Keratinocyte (primary cell): Measurements from ENCODE around the gene HMGN5. TPM values are rescaled to one million over a fixed set of nuclear protein-coding genes. Genes with fewer than 3 reads are reported as not detected.

Experiments used
- DNase-seq: peaks from one replicate; pipeline ENCODE4 v3.0.0-alpha.2; 2011; ENCODE audit warnings: low read depth, missing footprints, low spot score
- FAIRE-seq: peaks from 2 replicates; lab custom pipeline; 2011; peaks lifted over from hg19 to GRCh38; lab: Jason Lieb, UNC
- H2AFZ ChIP-seq: 2 replicates; pipeline ENCODE4 v1.6.0; 2012; ENCODE audit warnings: low read length, control low read depth, inconsistent platforms; ENCODE audit not compliant: control insufficient read depth
- H3K27ac ChIP-seq: 2 replicates; pipeline ENCODE4 v1.5.1; 2011; ENCODE audit warnings: low read length; ENCODE audit not compliant: control insufficient read depth, insufficient read depth
- H3K27me3 ChIP-seq: 3 replicates; pipeline ENCODE4 v1.6.0; 2011; ENCODE audit warnings: low read length; ENCODE audit not compliant: control insufficient read depth, insufficient read depth; ENCODE audit errors: extremely low read depth
- H3K36me3 ChIP-seq, 2 experiments: 2 replicates in 1 of 2; 3 replicates in 1 of 2; pipeline ENCODE4 v1.5.1; 2011; ENCODE audit warnings: low read length in 2 of 2, mild to moderate bottlenecking in 1 of 2; ENCODE audit not compliant: control insufficient read depth in 2 of 2, insufficient read depth in 2 of 2; ENCODE audit errors: extremely low read depth in 1 of 2
- H3K4me1 ChIP-seq: 3 replicates; pipeline ENCODE4 v1.5.1; 2011; ENCODE audit warnings: low read length; ENCODE audit not compliant: control insufficient read depth, insufficient read depth; ENCODE audit errors: extremely low read depth
- H3K4me2 ChIP-seq: 3 replicates; pipeline ENCODE4 v1.6.0; 2011; ENCODE audit warnings: low read depth, low read length; ENCODE audit not compliant: control insufficient read depth, insufficient read depth; ENCODE audit errors: extremely low read depth
- H3K4me3 ChIP-seq, 3 experiments: fragments of 200-600 bp in 1 of 3; sonication (generic) in 1 of 3; 2 replicates in 2 of 3; 3 replicates in 1 of 3; pipeline ENCODE4 v1.5.1; 2011 to 2016; ENCODE audit warnings: low read length in 3 of 3, mild to moderate bottlenecking in 3 of 3, control low read depth in 2 of 3, inconsistent platforms in 1 of 3, low read depth in 1 of 3, mixed read lengths in 1 of 3, mixed run types in 1 of 3, moderate library complexity in 1 of 3; ENCODE audit not compliant: control insufficient read depth in 2 of 3, insufficient read depth in 2 of 3; ENCODE audit errors: extremely low read depth in 1 of 3
- H3K79me2 ChIP-seq: 2 replicates; pipeline ENCODE4 v1.6.0; 2012; ENCODE audit warnings: low read length; ENCODE audit not compliant: control insufficient read depth, insufficient read depth
- H3K9ac ChIP-seq: 3 replicates; pipeline ENCODE4 v1.6.0; 2011; ENCODE audit warnings: low read length; ENCODE audit not compliant: control insufficient read depth, insufficient read depth; ENCODE audit errors: extremely low read depth
- H3K9me1 ChIP-seq: 3 replicates; pipeline ENCODE4 v1.6.0; 2011; ENCODE audit warnings: low read length; ENCODE audit not compliant: control insufficient read depth, insufficient read depth; ENCODE audit errors: extremely low read depth
- H3K9me3 ChIP-seq: 2 replicates; pipeline ENCODE4 v1.5.1; 2012; ENCODE audit warnings: low read depth, low read length; ENCODE audit not compliant: control insufficient read depth
- H4K20me1 ChIP-seq: 3 replicates; pipeline ENCODE4 v1.6.0; 2011; ENCODE audit warnings: low read length; ENCODE audit not compliant: control insufficient read depth, insufficient read depth; ENCODE audit errors: extremely low read depth
- CTCF ChIP-seq, 3 experiments: IDR thresholded peaks in 1 of 3; conservative IDR thresholded peaks in 1 of 3; optimal IDR thresholded peaks in 1 of 3; 2 replicates in 2 of 3; 3 replicates in 1 of 3; pipeline versions ENCODE3 to v1.5.1; 2011; ENCODE audit warnings: low read length in 3 of 3, mild to moderate bottlenecking in 3 of 3, moderate library complexity in 2 of 3, control low read depth in 1 of 3, inconsistent platforms in 1 of 3; ENCODE audit not compliant: insufficient read depth in 2 of 3; ENCODE audit errors: extremely low read depth in 1 of 3
- EZH2 ChIP-seq: IDR thresholded peaks from one replicate; pipeline ENCODE4 v1.6.1; 2012; ENCODE audit warnings: inconsistent platforms, mild to moderate bottlenecking, low read length, moderate library complexity
- dilution Hi-C: fragments of 300-500 bp; cut with MboI; formaldehyde crosslinking; loops from one replicate; pipeline ENCODE4 v1.7.0; 2020; ENCODE audit warnings: low sequenced_read_pairs; ENCODE audit not compliant: extremely low pct_ligation_motif_present
- polyA plus RNA-seq, 5 experiments: library from polyadenylated mRNA; depleted of rRNA in 3 of 5; stranded (reverse) in 3 of 5; stranded (forward) in 1 of 5; unstranded in 1 of 5; fragments of >200 nt; gene quantifications; 1 replicate in 1 of 5; 2 replicates in 3 of 5; 3 replicates in 1 of 5; pipeline versions ENCODE4 v1.2.1 to v1.2.3, GENCODE V29; 2011 to 2012; ENCODE audit warnings: missing spikeins in 2 of 5, low read depth in 1 of 5, low replicate concordance in 1 of 5

HMGN5 gene
- polyA plus RNA-seq, 1 donor (not counting 4 experiments of a cell fraction or from before 2014, with no cell fraction given): 2.2 TPM

GRCh38 chrX:81231476-81231875 lies 29.8 kb upstream of the HMGN5 start:
- no peak overlapping the region for H2AFZ ChIP-seq
- DNase-seq (no peak), FAIRE-seq (no peak)
- H3K9me3 ChIP-seq: no peaks in the 10 kb centered on the region
- dilution Hi-C loops: no loop called here
- H3K4me3 ChIP-seq: no peak overlapping the region
- no peak overlapping the region for H3K27ac ChIP-seq
- no peak overlapping the region for H3K9ac ChIP-seq
- no peaks in the 10 kb centered on the region for H4K20me1 ChIP-seq
- TF ChIP-seq CTCF (optimal IDR thresholded peaks at IDR 0.05 in 1 of 3, IDR thresholded peaks at IDR 0.05 in 1 of 3, conservative IDR thresholded peaks at IDR 0.05 in 1 of 3; ENCODE audit: extremely low read depth in 1 of 3, insufficient read depth in 2 of 3, low read length in 3 of 3) (no peak), EZH2 (no peak)
- H3K4me2 ChIP-seq: no peak overlapping the region
- H3K9me1 ChIP-seq: no peaks in the 10 kb centered on the region
- H3K27me3 ChIP-seq: no peaks in the 10 kb centered on the region
- no peaks in the 10 kb centered on the region for H3K79me2 ChIP-seq
- no peaks in the 10 kb centered on the region for H3K4me1 ChIP-seq
- H3K36me3 ChIP-seq: no peaks in the 10 kb centered on the region

DNA sequence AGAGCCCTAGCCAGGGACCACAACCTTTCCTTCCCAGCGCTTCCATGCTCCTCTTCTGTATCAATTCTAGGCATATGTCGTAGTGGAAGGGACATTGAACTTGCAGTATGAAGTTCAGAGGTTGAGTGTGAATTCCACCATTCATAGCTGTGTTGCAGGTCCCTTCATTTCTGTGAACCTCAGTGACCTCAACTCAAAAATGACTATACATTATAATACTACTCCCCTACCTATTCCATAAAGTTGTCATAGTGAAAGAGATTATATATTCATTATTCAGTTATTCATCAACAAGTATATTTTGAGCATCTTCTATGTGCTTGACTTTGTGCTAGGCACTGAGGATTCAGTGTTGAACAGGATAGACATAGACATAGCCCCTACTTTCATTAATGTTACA lies 28.2 kb upstream of the HMGN5 start:
- no peak for DNase-seq
- no peak overlapping the region for H3K9ac ChIP-seq
- H3K9me3 ChIP-seq: no peaks in the 10 kb centered on the region
- H3K79me2 ChIP-seq: no peaks in the 10 kb centered on the region
- H3K9me1 ChIP-seq: no peaks in the 10 kb centered on the region
- H4K20me1 ChIP-seq: no peaks in the 10 kb centered on the region
- no peak overlapping the region for H3K27ac ChIP-seq
- H2AFZ ChIP-seq: no peak overlapping the region
- no peaks in the 10 kb centered on the region for H3K27me3 ChIP-seq
- dilution Hi-C loops: no loop called here
- H3K4me2 ChIP-seq: no peak overlapping the region
- TF ChIP-seq CTCF (optimal IDR thresholded peaks at IDR 0.05 in 1 of 3, IDR thresholded peaks at IDR 0.05 in 1 of 3, conservative IDR thresholded peaks at IDR 0.05 in 1 of 3; ENCODE audit: extremely low read depth in 1 of 3, insufficient read depth in 2 of 3, low read length in 3 of 3) (no peak), EZH2 (no peak)
- H3K4me3 ChIP-seq: no peak overlapping the region
- no peaks in the 10 kb centered on the region for H3K36me3 ChIP-seq
- no peak for FAIRE-seq
- no peaks in the 10 kb centered on the region for H3K4me1 ChIP-seq
